Measurements from ENCODE around the gene MEIOC.

MEIOC gene

GRCh38 chr17:44655983-44656710, at the start of gene MEIOC:
TSS of gene MEIOC (plus strand) at chr17:44656468. CDS start at chr17:44656614, 146 bp downstream.
- H3K4me3 ChIP-seq (ENCODE audit: low read depth, low read length), result no peak within 1 kb of the TSS
- TF ChIP-seq, protein P1, sequence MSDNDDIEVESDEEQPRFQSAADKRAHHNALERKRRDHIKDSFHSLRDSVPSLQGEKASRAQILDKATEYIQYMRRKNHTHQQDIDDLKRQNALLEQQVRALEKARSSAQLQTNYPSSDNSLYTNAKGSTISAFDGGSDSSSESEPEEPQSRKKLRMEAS (IDR thresholded peaks at IDR 0.05; ENCODE audit: low read depth, low read length), result no peak
- TF ChIP-seq, protein P2, sequence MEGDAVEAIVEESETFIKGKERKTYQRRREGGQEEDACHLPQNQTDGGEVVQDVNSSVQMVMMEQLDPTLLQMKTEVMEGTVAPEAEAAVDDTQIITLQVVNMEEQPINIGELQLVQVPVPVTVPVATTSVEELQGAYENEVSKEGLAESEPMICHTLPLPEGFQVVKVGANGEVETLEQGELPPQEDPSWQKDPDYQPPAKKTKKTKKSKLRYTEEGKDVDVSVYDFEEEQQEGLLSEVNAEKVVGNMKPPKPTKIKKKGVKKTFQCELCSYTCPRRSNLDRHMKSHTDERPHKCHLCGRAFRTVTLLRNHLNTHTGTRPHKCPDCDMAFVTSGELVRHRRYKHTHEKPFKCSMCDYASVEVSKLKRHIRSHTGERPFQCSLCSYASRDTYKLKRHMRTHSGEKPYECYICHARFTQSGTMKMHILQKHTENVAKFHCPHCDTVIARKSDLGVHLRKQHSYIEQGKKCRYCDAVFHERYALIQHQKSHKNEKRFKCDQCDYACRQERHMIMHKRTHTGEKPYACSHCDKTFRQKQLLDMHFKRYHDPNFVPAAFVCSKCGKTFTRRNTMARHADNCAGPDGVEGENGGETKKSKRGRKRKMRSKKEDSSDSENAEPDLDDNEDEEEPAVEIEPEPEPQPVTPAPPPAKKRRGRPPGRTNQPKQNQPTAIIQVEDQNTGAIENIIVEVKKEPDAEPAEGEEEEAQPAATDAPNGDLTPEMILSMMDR (IDR thresholded peaks at IDR 0.05; ENCODE audit: low read depth, low read length), result no peak
- TF ChIP-seq POLR2A (IDR thresholded peaks at IDR 0.05; ENCODE audit: extremely low read depth, insufficient read length) (no peak), MYC (IDR thresholded peaks at IDR 0.05; ENCODE audit: low read depth, low read length) (no peak)
- no peak for DNase-seq (ENCODE audit: low read depth)

DNA sequence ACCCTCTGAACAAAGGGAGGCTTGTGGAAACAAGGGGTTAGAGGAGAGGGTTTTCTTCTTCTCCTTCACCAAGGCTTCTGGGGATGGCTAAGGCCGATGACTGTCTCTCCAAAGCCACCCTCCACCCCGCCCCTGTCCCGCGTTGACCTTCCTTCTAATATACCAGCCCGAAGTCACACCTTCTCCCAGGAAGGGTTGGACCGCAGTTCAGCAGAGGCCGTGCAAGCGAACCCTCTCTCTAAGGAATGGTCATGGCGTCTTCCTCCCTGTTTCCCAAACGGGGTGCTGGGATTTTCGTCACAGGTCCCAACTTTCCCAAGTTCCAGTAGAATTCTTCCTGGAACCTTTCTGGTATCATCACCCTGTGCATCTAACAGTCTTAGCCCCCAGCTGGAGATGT, 49.6 kb upstream of the MEIOC start:
- TF ChIP-seq, protein P2 (IDR thresholded peaks at IDR 0.05; ENCODE audit: low read depth, low read length), result no peak
- TF ChIP-seq MYC (IDR thresholded peaks at IDR 0.05; ENCODE audit: low read depth, low read length), result no peak
- TF ChIP-seq POLR2A (IDR thresholded peaks at IDR 0.05; ENCODE audit: extremely low read depth, insufficient read length), result no peak
- TF ChIP-seq, protein P1 (IDR thresholded peaks at IDR 0.05; ENCODE audit: low read depth, low read length), result no peak
- H3K4me3 ChIP-seq (ENCODE audit: low read depth, low read length), result no peak overlapping the region
- DNase-seq (ENCODE audit: low read depth), result no peak

GRCh38 chr17:44607836-44608690, 48.2 kb upstream of the MEIOC start:
- H3K4me3 ChIP-seq (ENCODE audit: low read depth, low read length), result no peak overlapping the region
- no peak for DNase-seq (ENCODE audit: low read depth)
- TF ChIP-seq POLR2A (IDR thresholded peaks at IDR 0.05; ENCODE audit: extremely low read depth, insufficient read length) (no peak), MYC (IDR thresholded peaks at IDR 0.05; ENCODE audit: low read depth, low read length) (no peak)
- TF ChIP-seq, protein P1 (IDR thresholded peaks at IDR 0.05; ENCODE audit: low read depth, low read length), result no peak
- TF ChIP-seq, protein P2 (IDR thresholded peaks at IDR 0.05; ENCODE audit: low read depth, low read length), result no peak

- no peak overlapping the region for H3K4me3 ChIP-seq (ENCODE audit: low read depth, low read length)
- DNase-seq (ENCODE audit: low read depth), result no peak
- TF ChIP-seq, protein P2 (IDR thresholded peaks at IDR 0.05; ENCODE audit: low read depth, low read length), result no peak
- TF ChIP-seq MYC (IDR thresholded peaks at IDR 0.05; ENCODE audit: low read depth, low read length) (no peak), POLR2A (IDR thresholded peaks at IDR 0.05; ENCODE audit: extremely low read depth, insufficient read length) (no peak)
These were observed 47.4 kb upstream of the MEIOC start for GRCh38 chr17:44608727-44609435.

GRCh38 chr17:44610331-44610730, 45.9 kb upstream of the MEIOC start:
- DNase-seq (ENCODE audit: low read depth), result no peak
- TF ChIP-seq, protein P2 (IDR thresholded peaks at IDR 0.05; ENCODE audit: low read depth, low read length), result no peak
- TF ChIP-seq MYC (IDR thresholded peaks at IDR 0.05; ENCODE audit: low read depth, low read length), result no peak
- TF ChIP-seq, protein P1 (IDR thresholded peaks at IDR 0.05; ENCODE audit: low read depth, low read length), result no peak
- TF ChIP-seq POLR2A (IDR thresholded peaks at IDR 0.05; ENCODE audit: extremely low read depth, insufficient read length), result no peak
- H3K4me3 ChIP-seq (ENCODE audit: low read depth, low read length), result no peak overlapping the region

Measured in NB4 (cell line).